ENCODE measurements around the gene HECTD4. TPM values are rescaled to one million over a fixed set of nuclear protein-coding genes. Genes with fewer than 3 reads are reported as not detected.

HECTD4 gene
- total RNA-seq, 1 donor from 2014 or later = 63.3 TPM

DNA sequence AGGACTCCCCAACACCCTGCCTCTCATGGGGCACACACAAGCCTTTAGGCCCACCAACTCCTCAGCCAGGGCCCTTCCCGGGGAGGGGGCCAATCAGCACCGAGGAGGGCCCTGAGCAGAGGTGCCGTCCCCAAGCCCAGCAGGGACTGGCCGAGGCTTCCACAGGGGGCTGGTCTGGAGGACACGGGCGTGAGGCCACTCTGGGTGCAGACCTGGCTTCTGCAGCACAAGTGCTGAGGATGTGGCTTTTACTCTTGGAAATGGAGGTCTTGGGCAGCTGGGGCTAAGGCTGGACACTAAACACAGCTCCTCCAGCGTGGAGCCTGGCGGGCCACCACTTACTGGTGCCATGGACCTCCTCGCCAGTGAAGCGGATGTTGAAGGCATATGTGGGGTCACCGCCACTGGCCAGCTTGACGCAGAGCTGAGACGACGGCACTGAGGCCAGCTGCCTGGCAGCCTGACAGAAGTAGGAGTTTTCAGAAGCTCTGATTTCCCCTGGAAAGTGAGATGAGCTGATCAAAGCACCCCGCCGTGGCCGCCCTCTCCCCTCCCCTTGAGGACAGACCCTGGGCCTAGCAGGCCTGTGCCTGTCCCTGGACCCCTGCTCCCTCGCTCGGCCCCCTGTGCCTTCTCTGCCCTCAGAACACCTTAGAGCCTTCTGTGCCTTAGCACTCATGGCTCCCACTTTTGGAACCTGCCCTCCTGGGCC lies 212.9 kb downstream of the HECTD4 start:
- no peaks in the 10 kb centered on the region for H3K27me3 Mint-ChIP-seq (ENCODE audit: unreplicated experiment)
- TF ChIP-seq, protein P1, sequence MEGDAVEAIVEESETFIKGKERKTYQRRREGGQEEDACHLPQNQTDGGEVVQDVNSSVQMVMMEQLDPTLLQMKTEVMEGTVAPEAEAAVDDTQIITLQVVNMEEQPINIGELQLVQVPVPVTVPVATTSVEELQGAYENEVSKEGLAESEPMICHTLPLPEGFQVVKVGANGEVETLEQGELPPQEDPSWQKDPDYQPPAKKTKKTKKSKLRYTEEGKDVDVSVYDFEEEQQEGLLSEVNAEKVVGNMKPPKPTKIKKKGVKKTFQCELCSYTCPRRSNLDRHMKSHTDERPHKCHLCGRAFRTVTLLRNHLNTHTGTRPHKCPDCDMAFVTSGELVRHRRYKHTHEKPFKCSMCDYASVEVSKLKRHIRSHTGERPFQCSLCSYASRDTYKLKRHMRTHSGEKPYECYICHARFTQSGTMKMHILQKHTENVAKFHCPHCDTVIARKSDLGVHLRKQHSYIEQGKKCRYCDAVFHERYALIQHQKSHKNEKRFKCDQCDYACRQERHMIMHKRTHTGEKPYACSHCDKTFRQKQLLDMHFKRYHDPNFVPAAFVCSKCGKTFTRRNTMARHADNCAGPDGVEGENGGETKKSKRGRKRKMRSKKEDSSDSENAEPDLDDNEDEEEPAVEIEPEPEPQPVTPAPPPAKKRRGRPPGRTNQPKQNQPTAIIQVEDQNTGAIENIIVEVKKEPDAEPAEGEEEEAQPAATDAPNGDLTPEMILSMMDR (IDR thresholded peaks at IDR 0.05) = no peak
- peaks cover 4% of the 10 kb centered on the region for H3K4me1 Mint-ChIP-seq (ENCODE audit: unreplicated experiment)
- no peak overlapping the region for H3K27ac Mint-ChIP-seq (ENCODE audit: unreplicated experiment)
- no peak for DNase-seq (ENCODE audit: extremely low spot score, unreplicated experiment)
- no peaks in the 10 kb centered on the region for H3K9me3 Mint-ChIP-seq (ENCODE audit: unreplicated experiment)
- H3K36me3 Mint-ChIP-seq (ENCODE audit: unreplicated experiment) = peaks cover 13% of the 10 kb centered on the region
- H3K4me3 Mint-ChIP-seq (ENCODE audit: unreplicated experiment) = no peak overlapping the region

DNA sequence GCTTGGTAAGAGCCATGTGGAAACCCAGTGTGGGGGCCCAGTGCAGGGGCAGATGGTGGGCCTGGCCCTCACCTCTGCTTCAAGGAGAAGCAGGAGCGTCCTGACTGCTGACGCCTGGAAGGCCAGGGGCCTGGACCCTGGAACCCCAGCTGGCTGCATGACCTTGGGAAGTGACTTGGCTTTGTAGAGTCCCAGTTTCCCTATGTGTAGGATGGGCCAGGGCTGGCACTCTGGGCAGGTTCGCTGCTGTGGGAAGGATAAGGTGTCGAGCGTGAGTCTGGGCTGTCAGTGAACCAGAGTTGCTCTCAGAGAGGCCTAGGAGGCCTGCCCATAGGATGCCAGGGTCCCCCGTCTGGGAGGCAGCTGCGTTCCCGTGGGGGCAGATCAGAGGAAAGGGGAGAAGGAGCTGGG lies 213.7 kb downstream of the HECTD4 start:
- H3K4me1 Mint-ChIP-seq (ENCODE audit: unreplicated experiment) = peaks cover 4% of the 10 kb centered on the region
- no peaks in the 10 kb centered on the region for H3K27me3 Mint-ChIP-seq (ENCODE audit: unreplicated experiment)
- no peaks in the 10 kb centered on the region for H3K9me3 Mint-ChIP-seq (ENCODE audit: unreplicated experiment)
- no peak for DNase-seq (ENCODE audit: extremely low spot score, unreplicated experiment)
- H3K36me3 Mint-ChIP-seq (ENCODE audit: unreplicated experiment) = peaks cover 14% of the 10 kb centered on the region
- no peak overlapping the region for H3K27ac Mint-ChIP-seq (ENCODE audit: unreplicated experiment)
- H3K4me3 Mint-ChIP-seq (ENCODE audit: unreplicated experiment) = no peak overlapping the region
- TF ChIP-seq, protein P1 (IDR thresholded peaks at IDR 0.05) = no peak

DNA sequence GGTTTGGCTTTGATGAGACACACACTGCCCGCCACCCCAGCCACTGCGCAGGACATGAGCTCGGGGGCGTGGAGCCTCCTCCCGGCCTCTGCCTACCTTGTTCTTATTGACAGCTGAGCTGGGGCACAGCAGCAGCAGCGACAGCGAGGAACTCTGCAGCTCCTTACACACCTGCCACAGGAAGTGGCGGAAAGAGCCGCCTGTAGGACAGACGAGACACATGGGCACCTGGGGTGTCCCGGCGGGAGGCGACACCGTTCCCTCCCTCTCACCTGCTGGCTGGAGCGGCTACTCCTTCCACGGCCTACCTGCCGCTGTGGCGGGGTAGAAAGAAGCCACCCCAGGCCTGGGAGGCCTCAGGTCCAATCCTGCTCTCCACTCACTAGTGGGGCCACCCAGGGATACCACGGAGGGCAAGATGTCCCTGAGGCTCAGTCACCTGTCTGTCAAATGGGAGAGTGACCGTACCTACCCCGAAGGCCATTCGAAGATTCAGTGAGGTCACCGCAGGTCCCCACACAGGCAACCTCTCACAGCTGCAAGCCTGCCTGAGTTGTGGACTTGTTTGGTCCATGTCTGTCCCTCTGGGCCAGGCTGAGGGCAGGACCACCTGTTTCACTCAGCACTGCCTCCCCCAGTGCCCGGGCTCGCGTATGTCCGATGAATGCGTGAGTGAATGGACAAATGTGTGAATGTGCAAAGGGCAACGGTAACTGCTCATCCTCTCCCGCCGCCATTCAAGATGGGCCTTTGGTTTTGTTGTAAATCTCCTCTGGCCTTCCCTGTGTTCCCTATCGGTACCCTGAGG lies 214.3 kb downstream of the HECTD4 start:
- no peak for DNase-seq (ENCODE audit: extremely low spot score, unreplicated experiment)
- peaks cover 4% of the 10 kb centered on the region for H3K4me1 Mint-ChIP-seq (ENCODE audit: unreplicated experiment)

DNA sequence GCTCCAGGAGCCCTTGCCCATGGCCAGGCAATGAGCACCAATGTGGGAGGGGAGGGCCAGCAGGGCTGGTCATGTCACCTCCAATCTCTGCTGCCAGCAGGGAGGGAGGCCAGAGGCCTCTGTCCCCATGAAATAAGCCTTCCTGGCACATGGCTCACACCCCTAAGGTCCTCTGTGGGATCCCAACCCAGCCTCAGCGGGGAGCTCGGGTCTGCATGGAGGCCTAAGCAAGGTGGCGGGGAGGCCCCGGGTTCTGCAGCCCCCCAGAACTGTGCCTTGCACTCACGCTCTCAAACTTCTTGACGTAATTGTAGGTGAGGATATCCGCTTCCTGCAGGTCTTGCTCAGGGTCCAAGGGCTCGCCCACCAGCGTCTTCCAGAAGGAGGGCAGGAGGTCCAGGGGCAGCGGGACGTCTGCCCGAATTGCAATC lies 215.2 kb downstream of the HECTD4 start:
- Mint-ChIP-seq H3K27ac (ENCODE audit: unreplicated experiment) (no peak overlapping the region), H3K9me3 (ENCODE audit: unreplicated experiment) (no peaks in the 10 kb centered on the region), H3K27me3 (ENCODE audit: unreplicated experiment) (no peaks in the 10 kb centered on the region), H3K36me3 (ENCODE audit: unreplicated experiment) (peaks cover 14% of the 10 kb centered on the region), H3K4me1 (ENCODE audit: unreplicated experiment) (peaks cover 4% of the 10 kb centered on the region), H3K4me3 (ENCODE audit: unreplicated experiment) (no peak overlapping the region)
- no peak for DNase-seq (ENCODE audit: extremely low spot score, unreplicated experiment)
- TF ChIP-seq, protein P1 (IDR thresholded peaks at IDR 0.05) = no peak

More for the DNA sequence above, 214.3 kb downstream of the HECTD4 start:
- TF ChIP-seq, protein P1 (IDR thresholded peaks at IDR 0.05) = no peak
- no peaks in the 10 kb centered on the region for H3K27me3 Mint-ChIP-seq (ENCODE audit: unreplicated experiment)
- no peak overlapping the region for H3K4me3 Mint-ChIP-seq (ENCODE audit: unreplicated experiment)
- no peak overlapping the region for H3K27ac Mint-ChIP-seq (ENCODE audit: unreplicated experiment)
- peaks cover 15% of the 10 kb centered on the region for H3K36me3 Mint-ChIP-seq (ENCODE audit: unreplicated experiment)
- H3K9me3 Mint-ChIP-seq (ENCODE audit: unreplicated experiment) = no peaks in the 10 kb centered on the region
